Heart left ventricle (tissue), 13 donors: ENCODE measurements around the gene LSAMP.

Experiments used
- POLR2A ChIP-seq, 2 donors: fragments of 450-650 bp; IDR thresholded peaks; one replicate each; pipeline ENCODE4 v1.6.1; 2017; ENCODE audit warnings: antibody characterized with exemption in 2 of 2, mild to moderate bottlenecking in 2 of 2, moderate library complexity in 2 of 2
- TF ChIP-seq, protein P1 (sequence below), 12 donors: fragments of 200-600 bp; sonication (generic) in 4 of 12; IDR thresholded peaks; one replicate each; pipeline versions ENCODE4 v1.5.0 to v1.8.0; 2018 to 2022; ENCODE audit warnings: antibody characterized with exemption in 12 of 12, mild to moderate bottlenecking in 5 of 12
- donor health status: ischemic (EF 13 %, LVEDD 7.1; RV severe dilation, severe dysfunction).
- donor health status: DM: no; HTN: yes; CAD: no.
- donor health status: DM: no; HTN: no; CAD: no.
- donor health status: ischemic (EF 25% LVEDD 6.9; RV normal size, moderate dysfunction).
- donor health status: ischemic (EF 25% LVEDD 5.7; RV mildly dilated, moderate dysfunction).
- donor health status: ischemic (EF 35%, LVEDD 5.7; RV mildly dilated, moderate dysfunction).
- donor health status: nonischemic (EF 11% LVEDD 7.7; RV severe dilation, severe dysfunction).
- donor health status: DM: yes; HTN: yes; CAD: no.
- donor health status: PGD.
- donor health status: ischemic (EF 29% LVEDD 5.4; RV normal size, mild dysfunction).
- donor health status: nonischemic (EF 23%, LVEDD 6.1; RV moderate dilation, normal function).

DNA sequence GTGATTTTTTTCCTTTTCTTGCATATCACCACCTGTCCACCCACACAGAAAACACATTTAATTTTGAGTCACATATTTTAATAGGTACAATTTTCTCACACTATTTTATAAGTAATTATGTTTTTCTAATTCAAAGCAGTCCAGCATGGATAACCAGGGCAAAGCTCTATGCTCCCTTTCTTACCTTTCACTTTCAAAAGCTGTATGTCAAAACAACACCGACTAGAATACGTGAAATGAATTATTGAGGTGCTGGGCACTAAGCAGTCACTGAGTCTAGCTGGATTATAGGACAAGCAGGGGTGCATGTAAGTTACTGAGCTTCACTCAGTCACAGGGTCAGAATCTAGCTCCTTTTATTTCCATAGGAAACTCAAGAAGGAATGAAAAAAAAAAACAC lies 60.6 kb downstream of the LSAMP start:
- TF ChIP-seq, protein P1, sequence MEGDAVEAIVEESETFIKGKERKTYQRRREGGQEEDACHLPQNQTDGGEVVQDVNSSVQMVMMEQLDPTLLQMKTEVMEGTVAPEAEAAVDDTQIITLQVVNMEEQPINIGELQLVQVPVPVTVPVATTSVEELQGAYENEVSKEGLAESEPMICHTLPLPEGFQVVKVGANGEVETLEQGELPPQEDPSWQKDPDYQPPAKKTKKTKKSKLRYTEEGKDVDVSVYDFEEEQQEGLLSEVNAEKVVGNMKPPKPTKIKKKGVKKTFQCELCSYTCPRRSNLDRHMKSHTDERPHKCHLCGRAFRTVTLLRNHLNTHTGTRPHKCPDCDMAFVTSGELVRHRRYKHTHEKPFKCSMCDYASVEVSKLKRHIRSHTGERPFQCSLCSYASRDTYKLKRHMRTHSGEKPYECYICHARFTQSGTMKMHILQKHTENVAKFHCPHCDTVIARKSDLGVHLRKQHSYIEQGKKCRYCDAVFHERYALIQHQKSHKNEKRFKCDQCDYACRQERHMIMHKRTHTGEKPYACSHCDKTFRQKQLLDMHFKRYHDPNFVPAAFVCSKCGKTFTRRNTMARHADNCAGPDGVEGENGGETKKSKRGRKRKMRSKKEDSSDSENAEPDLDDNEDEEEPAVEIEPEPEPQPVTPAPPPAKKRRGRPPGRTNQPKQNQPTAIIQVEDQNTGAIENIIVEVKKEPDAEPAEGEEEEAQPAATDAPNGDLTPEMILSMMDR (IDR thresholded peaks at IDR 0.05): no peak
- TF ChIP-seq POLR2A (IDR thresholded peaks at IDR 0.05): no peak
